GM10248 (cell line): Measurements from ENCODE around the gene PXYLP1.
"Not testable (repeated sequence)": the region's sequence is repeated elsewhere in the genome, so short reads cannot be mapped to it uniquely, and the experiment has no call there.

ENCODE experiments used
- CTCF ChIA-PET: fragments of 300-600 bp; sonication (Branson Sonifier 250); formaldehyde crosslinking; extraction: SDS; loops from one replicate; lab custom pipeline; 2021; ENCODE audit warnings: antibody characterized with exemption; lab: Yijun Ruan, JAX
- POLR2A ChIA-PET: fragments of 350-650 bp; sonication (Branson Sonifier 250); formaldehyde crosslinking; extraction: SDS; loops from one replicate; lab custom pipeline; 2020; ENCODE audit warnings: antibody characterized with exemption; lab: Yijun Ruan, JAX
- DNase-seq: peaks from one replicate; pipeline ENCODE4 v3.0.0; 2012; ENCODE audit errors: extremely low spot score
- TF ChIP-seq, protein P1 (sequence below): IDR thresholded peaks from 2 replicates; pipeline ENCODE4 v1.5.1; 2012; ENCODE audit warnings: mild to moderate bottlenecking, low read depth; ENCODE audit errors: extremely low read depth, missing control alignments, control extremely low read depth

PXYLP1 gene

GRCh38 chr3:141193066-141193830 lies 38.4 kb upstream of the PXYLP1 start:
- CTCF ChIA-PET, result interaction anchor here (1.0 to 4.0 kb wide), 12 partner anchors 8 to 296 kb away, joined by 3 to 33 read pairs (median 6); partner anchors contain the start of gene PXYLP1
- TF ChIP-seq, protein P1, sequence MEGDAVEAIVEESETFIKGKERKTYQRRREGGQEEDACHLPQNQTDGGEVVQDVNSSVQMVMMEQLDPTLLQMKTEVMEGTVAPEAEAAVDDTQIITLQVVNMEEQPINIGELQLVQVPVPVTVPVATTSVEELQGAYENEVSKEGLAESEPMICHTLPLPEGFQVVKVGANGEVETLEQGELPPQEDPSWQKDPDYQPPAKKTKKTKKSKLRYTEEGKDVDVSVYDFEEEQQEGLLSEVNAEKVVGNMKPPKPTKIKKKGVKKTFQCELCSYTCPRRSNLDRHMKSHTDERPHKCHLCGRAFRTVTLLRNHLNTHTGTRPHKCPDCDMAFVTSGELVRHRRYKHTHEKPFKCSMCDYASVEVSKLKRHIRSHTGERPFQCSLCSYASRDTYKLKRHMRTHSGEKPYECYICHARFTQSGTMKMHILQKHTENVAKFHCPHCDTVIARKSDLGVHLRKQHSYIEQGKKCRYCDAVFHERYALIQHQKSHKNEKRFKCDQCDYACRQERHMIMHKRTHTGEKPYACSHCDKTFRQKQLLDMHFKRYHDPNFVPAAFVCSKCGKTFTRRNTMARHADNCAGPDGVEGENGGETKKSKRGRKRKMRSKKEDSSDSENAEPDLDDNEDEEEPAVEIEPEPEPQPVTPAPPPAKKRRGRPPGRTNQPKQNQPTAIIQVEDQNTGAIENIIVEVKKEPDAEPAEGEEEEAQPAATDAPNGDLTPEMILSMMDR, result no peak
- POLR2A ChIA-PET, result no interaction called here
- no peak for DNase-seq

DNA sequence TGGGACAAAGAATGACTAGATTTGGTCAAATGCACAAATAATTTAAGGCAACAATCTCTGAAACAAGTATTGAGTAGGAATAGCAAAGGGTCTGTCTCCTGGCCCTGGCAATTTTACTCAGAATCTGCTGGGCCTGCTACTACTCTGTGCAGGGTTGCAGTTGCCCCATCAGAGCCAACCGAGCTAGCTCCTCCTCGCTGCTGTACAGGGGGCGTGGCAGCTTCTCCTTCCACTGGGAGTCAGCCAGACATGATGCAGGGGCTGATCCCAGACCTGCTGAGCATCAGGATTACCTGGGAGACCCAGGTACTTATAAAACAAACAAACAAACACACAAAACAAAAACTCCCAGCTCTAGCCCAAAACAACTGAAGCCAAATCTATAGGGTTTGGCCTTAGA lies 30.5 kb upstream of the PXYLP1 start:
- ChIA-PET POLR2A (no interaction called here), CTCF (interaction anchor here (1.1 to 2.8 kb wide), 4 partner anchors 8 to 31 kb away, joined by 3 to 11 read pairs (median 6); partner anchors contain the start of gene PXYLP1)
- TF ChIP-seq, protein P1, result no peak
- DNase-seq, result no peak

GRCh38 chr3:141202682-141203081 lies 28.9 kb upstream of the PXYLP1 start:
- POLR2A ChIA-PET, result no interaction called here
- no peak for DNase-seq
- TF ChIP-seq, protein P1, result no peak
- CTCF ChIA-PET, result interaction anchor here (2.8 kb wide), 1 partner anchor 11 kb away, joined by 11 read pairs; no protein-coding TSS in a partner anchor

DNA sequence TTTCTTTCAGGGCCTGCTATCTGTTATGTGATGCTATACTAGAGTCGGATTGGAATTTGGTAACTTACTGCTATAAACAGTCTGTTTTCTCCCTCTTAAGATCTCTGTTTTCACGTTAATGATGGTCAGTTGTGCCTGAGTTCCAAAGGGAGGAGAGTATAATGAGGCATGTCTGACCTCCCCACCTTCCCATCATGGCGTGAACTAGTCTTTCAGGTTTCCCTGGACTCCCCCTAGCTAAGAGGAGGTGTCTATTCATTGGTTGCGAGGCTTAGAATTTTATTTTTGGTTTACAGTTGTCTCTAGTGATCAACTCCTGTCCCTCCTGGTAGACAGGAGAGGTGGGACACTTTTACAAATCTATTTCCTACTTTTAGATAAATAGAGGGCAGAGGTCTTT lies 27.8 kb upstream of the PXYLP1 start:
- ChIA-PET POLR2A (no interaction called here), CTCF (interaction anchor here (1.1 to 1.2 kb wide), 2 partner anchors 11 to 28 kb away, joined by 3 read pairs; partner anchors contain the start of gene PXYLP1)
- TF ChIP-seq, protein P1, result no peak
- no peak for DNase-seq

GRCh38 chr3:141204343-141204742 lies 27.3 kb upstream of the PXYLP1 start:
- ChIA-PET POLR2A (no interaction called here), CTCF (interaction anchor here (1.1 to 1.2 kb wide), 2 partner anchors 11 to 27 kb away, joined by 3 read pairs; partner anchors contain the start of gene PXYLP1)
- TF ChIP-seq, protein P1, result no peak
- DNase-seq, result no peak

GRCh38 chr3:141211306-141211705 lies 20.3 kb upstream of the PXYLP1 start:
- DNase-seq, CTCF ChIA-PET, POLR2A ChIA-PET: not testable (repeated sequence)

DNA sequence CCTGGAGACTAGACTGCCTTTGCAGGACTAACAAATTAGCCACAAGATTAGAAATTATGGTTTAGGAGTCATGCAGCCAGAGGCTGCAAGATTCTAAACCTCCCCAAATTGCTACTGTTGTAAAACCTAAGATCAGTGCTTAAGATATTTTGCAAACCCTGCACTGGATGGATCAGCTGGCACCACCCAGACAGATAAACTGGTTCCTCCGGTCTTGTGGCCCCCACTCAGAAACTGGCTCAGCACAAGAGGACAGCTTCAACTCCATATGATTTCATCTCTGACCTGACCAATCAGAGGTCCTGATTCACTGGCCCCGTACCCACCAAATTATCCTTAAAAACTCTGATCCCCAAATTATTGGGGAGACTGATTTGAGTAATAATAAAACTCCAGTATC lies 19.5 kb upstream of the PXYLP1 start:
- DNase-seq, result no peak
- TF ChIP-seq, protein P1, result no peak
- ChIA-PET POLR2A (no interaction called here), CTCF (no interaction called here)
